Left ventricle myocardium inferior (tissue), 1 donor: ENCODE data around the gene ADAM8. TPM values are rescaled to one million over a fixed set of nuclear protein-coding genes. Genes with fewer than 3 reads are reported as not detected.

Experiments used
- DNase-seq: peaks from one replicate; pipeline ENCODE4 v3.0.0-alpha.2; 2020
- H3K27ac ChIP-seq: fragments of 200-600 bp; replicated peaks from 2 replicates; pipeline ENCODE4 v1.8.0; 2021
- H3K27me3 ChIP-seq: fragments of 200-600 bp; 2 replicates; pipeline ENCODE4 v1.8.0; 2021; ENCODE audit warnings: low read depth
- H3K36me3 ChIP-seq: fragments of 200-600 bp; 2 replicates; pipeline ENCODE4 v1.8.0; 2021
- H3K4me1 ChIP-seq: fragments of 200-600 bp; 2 replicates; pipeline ENCODE4 v1.8.0; 2021
- H3K4me3 ChIP-seq: fragments of 200-600 bp; 2 replicates; pipeline ENCODE4 v1.8.0; 2021; ENCODE audit warnings: mild to moderate bottlenecking, moderate library complexity
- H3K9me3 ChIP-seq: fragments of 200-600 bp; replicated peaks from 2 replicates; pipeline ENCODE4 v1.8.0; 2021
- CTCF ChIP-seq: fragments of 200-600 bp; IDR thresholded peaks from 2 replicates; pipeline ENCODE4 v1.8.0; 2021; ENCODE audit warnings: antibody characterized with exemption, mild to moderate bottlenecking, borderline replicate concordance
- intact Hi-C: fragments of 100-400 bp; cut with micrococcal nuclease; formaldehyde crosslinking; loops from one replicate; pipeline ENCODE4 v1.11.0; 2022
- total RNA-seq: library from RNA; stranded (reverse); fragmentation: NEBNext Ultra II Directional; extraction: Animal tissue kit (Norgen Biotek cat#: 25700); gene quantifications from one replicate; pipeline ENCODE4 v1.2.1, GENCODE V29; 2021
- donor health status: DM: no; HTN: yes; CAD: no; lungs with severe emphysema.

Gene ADAM8
- total RNA-seq, 1 donor from 2014 or later = 1.4 TPM

DNA sequence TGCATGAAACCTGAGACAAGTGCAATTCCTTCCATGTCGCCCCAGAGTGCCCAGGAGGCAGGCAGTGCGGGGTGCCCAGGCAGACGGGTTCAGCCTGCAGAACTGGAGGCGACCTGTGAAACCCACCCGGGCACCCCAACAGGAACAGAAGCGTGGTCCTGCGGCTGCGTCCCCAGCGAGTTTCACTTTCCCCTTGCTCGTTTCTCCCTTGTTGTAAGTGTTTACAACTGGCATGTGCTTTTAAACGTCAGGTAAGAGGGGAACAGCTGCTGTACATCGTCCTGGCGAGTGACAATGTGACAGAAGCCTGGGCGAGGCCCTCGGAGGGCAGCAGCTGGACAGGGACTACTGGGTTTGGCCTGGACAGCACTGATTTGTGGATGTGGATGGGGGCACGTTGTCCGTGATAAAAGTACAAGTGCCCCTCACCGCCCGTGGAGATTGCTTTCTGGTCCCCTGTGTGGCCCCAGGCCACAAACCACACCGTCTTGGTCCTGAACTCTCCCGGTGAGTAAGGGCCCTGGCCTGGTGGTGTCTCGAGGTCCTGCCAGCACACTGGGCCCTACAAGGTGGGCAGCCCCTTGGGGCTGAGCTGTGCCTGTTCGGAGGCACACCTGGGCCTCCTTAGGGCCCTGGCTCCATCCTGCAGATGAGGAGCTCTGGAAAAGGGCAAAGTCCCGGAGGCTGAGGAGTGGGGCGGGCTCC, 35.0 kb downstream of the ADAM8 start:
- Histone ChIP-seq H3K4me1 (peaks cover 11% of the 10 kb centered on the region), H3K9me3 (no peaks in the 10 kb centered on the region), H3K4me3 (no peak overlapping the region), H3K36me3 (no peaks in the 10 kb centered on the region), H3K27me3 (peaks cover 100% of the 10 kb centered on the region), H3K27ac (no peak overlapping the region)
- intact Hi-C loops = no loop called here
- no peak for TF ChIP-seq CTCF
- DNase-seq = no peak

DNA sequence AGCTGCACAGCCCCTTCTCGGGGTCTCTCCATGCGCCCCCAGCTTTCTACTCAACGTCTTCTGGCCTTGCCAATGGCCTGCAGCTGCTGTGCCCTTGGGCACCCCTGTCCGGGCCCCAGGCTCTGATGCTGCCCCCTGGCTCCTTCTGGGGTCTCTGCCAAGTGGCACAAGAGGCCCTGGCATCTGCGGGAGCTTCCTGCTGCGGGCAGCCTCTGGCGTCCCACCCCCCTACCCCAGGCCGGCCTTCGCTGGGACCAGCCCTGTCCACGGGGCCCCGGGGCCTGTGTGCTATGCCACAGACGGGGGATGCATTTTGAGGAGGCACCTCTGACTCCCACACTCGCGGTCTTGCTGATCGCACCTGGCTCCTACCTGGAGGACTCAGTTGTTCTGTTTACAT, 36.7 kb downstream of the ADAM8 start:
- no peak for TF ChIP-seq CTCF

GRCh38 chr10:133238466-133238804, 38.2 kb downstream of the ADAM8 start:
- intact Hi-C loops = no loop called here
- no peak for TF ChIP-seq CTCF
- no peak for DNase-seq
- no peak overlapping the region for H3K27ac ChIP-seq
- no peaks in the 10 kb centered on the region for H3K9me3 ChIP-seq
- no peak overlapping the region for H3K4me3 ChIP-seq
- H3K27me3 ChIP-seq = peaks cover 99% of the 10 kb centered on the region
- H3K36me3 ChIP-seq = no peaks in the 10 kb centered on the region
- peaks cover 20% of the 10 kb centered on the region for H3K4me1 ChIP-seq

More for the DNA sequence above, 36.7 kb downstream of the ADAM8 start:
- H3K4me1 ChIP-seq = peaks cover 20% of the 10 kb centered on the region
- no peaks in the 10 kb centered on the region for H3K36me3 ChIP-seq
- H3K27ac ChIP-seq = no peak overlapping the region
- no peak overlapping the region for H3K4me3 ChIP-seq
- no peaks in the 10 kb centered on the region for H3K9me3 ChIP-seq
- no peak for DNase-seq
- intact Hi-C loops = no loop called here
- H3K27me3 ChIP-seq = peaks cover 100% of the 10 kb centered on the region

DNA sequence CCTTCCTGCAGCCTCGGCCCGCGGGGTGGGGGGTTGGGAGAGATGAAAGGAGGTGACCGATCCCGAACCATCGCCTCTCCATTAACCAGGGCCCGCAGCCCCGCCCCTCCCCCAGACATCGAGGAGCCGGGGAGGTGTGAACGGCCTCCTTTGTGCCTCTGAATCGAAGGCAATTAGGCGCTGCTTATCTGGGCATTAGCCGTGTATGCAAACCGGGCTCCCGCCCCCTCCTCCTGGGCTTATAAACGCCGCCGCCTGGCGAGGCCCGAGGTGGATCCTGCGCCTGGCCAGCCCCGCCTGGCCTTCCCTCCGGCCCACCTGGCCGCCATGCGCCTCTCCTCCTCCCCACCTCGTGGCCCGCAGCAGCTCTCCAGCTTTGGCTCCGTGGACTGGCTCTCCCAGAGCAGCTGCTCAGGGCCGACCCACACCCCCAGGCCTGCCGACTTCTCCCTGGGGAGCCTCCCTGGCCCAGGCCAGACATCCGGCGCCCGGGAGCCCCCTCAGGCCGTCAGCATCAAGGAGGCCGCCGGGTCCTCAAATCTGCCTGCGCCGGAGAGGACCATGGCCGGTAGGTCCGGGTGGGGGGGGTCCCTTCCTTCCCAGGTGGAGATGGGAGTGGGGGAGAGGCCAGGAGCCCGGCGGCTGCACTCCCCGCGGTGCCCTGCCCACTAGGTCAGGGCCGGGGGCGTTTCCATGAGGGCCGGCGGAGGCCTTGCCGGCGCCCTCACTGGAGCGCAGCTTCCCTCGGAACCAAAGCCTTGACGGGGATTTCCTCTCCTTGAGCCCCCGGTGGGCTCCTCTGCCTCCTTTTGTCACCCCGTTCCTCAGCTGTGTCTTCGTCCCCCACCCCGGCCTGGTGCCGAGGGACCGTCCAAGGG, 38.8 kb downstream of the ADAM8 start, which contains the start of gene VENTX:
TSS of gene VENTX (plus strand) at position 268 of the 878 bp plus-strand sequence. CDS start at position 328, 60 bp downstream.
- intact Hi-C loops = no loop called here
- H3K27me3 ChIP-seq = peaks cover 99% of the 10 kb centered on the region
- H3K27ac ChIP-seq = no peak within 1 kb of the TSS
- no peaks in the 10 kb centered on the region for H3K36me3 ChIP-seq
- peak within 1 kb of the TSS; percentile 43 for H3K4me3 ChIP-seq
- peaks cover 20% of the 10 kb centered on the region for H3K4me1 ChIP-seq
- no peaks in the 10 kb centered on the region for H3K9me3 ChIP-seq
- DNase-seq = no peak
- no peak for TF ChIP-seq CTCF

- H3K36me3 ChIP-seq = no peaks in the 10 kb centered on the region
- intact Hi-C loops = no loop called here
- H3K4me1 ChIP-seq = peaks cover 20% of the 10 kb centered on the region
- no peak overlapping the region for H3K27ac ChIP-seq
- no peak for DNase-seq
- H3K9me3 ChIP-seq = no peaks in the 10 kb centered on the region
- peaks cover 99% of the 10 kb centered on the region for H3K27me3 ChIP-seq
- peak overlapping the region; percentile 43 for H3K4me3 ChIP-seq
- TF ChIP-seq CTCF = no peak
Measured at GRCh38 chr10:133237241-133237587, 39.5 kb downstream of the ADAM8 start.
